Epithelial cell of prostate (primary cell): ENCODE measurements around the gene AGTRAP.
A peak's percentile ranks its signal among the peaks of the same experiment; 100 is the strongest.

Experiments
- DNase-seq: peaks from one replicate; pipeline ENCODE4 v3.0.0-alpha.2; 2011; ENCODE audit warnings: low read depth, low spot score
- H3K27ac ChIP-seq: fragments of 450-650 bp; 2 replicates; pipeline ENCODE4 v1.5.1; 2017; ENCODE audit warnings: mild to moderate bottlenecking

AGTRAP gene

DNA sequence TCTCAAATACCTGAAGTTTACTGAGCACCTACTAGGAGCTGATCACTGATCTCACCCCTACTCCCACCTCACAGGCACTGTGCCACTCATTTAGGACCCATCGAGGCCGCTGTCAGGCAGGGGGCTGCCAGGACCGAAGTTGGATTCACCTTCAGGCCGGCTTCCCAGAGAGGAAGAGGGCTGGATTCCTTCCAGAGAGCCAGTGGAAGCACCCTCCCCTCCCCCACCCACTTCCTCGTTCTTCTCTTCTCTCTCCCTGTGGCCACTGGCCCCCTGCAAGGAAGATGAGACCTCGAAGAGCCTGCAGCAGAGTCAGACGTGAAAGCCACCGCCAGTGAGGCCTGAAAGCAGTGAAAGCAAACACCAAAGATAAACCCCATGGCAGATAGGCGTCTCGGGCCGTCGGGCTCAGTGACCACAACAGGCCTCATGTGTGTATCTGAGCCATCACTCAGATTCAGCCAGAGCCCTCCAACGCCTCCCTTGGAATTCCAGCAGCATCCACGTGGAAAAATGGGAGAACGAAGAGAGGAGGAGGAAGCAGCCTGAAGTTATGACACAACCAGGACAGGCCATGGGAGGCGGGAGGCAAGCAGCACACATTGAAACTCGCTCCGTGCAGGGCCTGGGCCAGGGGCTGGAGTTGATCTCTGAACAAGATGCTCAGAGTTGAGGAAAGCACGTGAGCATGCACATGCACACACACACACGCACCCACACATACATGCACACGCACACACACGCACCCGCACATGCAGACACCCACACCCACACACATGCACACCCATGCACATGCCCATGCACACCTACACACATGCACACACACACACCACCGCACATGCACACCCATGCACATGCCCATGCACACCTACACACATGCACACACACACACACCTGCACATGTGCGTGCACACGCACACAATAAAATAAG, 6.2 kb upstream of the AGTRAP start:
- peak overlapping the region; percentile 64 for H3K27ac ChIP-seq
- no peak for DNase-seq

DNA sequence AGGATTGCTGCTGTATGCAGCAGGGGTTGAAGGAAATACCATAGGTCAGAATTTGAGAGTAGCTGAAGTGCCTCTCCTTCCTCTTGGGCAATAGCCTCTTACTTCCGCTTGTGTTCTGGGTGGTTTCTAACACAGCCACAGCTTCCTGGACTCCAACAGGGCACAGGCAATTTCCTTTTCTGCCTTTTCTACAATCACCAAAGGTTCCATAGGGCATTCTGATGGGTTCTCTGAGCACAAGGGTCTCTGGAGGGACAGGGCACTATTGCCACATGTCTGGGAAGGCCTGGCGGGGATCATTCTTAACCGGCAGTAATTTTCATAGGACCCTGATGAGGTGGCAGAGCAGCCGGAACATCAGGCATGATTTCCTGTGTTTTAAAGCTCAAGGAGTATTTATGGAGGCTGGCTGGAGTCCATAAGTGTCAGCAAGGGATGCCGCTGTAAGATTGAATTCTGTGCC, 5.5 kb upstream of the AGTRAP start:
- H3K27ac ChIP-seq: peak overlapping the region; percentile 64
- no peak for DNase-seq

GRCh38 chr1:11731691-11732283, 4.1 kb upstream of the AGTRAP start:
- peak overlapping the region; percentile 64 for H3K27ac ChIP-seq
- no peak for DNase-seq

GRCh38 chr1:11733306-11733705, 2.6 kb upstream of the AGTRAP start:
- no peak overlapping the region for H3K27ac ChIP-seq
- no peak for DNase-seq

- H3K27ac ChIP-seq: peak overlapping the region; percentile 99
These were observed 444 bp upstream of the AGTRAP start for GRCh38 chr1:11735531-11735853.

GRCh38 chr1:11736746-11737639, 1.1 kb downstream of the AGTRAP start:
- peak overlapping the region; percentile 99 for H3K27ac ChIP-seq
- DNase-seq: peak; percentile 81

More at GRCh38 chr1:11735531-11735853, 444 bp upstream of the AGTRAP start:
- DNase-seq: no peak

- no peak for DNase-seq
- H3K27ac ChIP-seq: peak overlapping the region; percentile 99
These were observed 2.2 kb downstream of the AGTRAP start for GRCh38 chr1:11738096-11738495.

DNA sequence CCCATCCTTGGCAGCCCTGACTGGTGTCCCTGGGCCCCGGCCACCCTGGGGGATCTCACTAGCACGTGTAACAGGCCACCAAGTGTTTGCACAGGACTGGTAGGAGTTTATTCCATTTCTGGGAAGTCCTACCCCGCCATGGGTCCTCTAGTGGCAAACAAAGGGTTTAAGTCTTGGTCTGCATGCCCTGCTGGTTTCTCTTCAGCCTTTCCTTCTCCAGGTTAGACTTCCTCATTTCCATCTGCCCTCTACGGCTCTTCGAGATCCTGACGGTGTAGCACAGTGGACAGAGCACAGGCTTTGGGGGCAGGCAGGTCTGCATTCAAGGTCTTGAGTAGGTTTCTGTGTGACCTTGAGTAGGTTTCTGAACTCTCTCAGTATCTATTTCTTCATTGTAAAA, 2.8 kb downstream of the AGTRAP start:
- H3K27ac ChIP-seq: no peak overlapping the region
- DNase-seq: no peak

GRCh38 chr1:11740258-11741192, 4.6 kb downstream of the AGTRAP start:
- no peak overlapping the region for H3K27ac ChIP-seq
- no peak for DNase-seq

DNA sequence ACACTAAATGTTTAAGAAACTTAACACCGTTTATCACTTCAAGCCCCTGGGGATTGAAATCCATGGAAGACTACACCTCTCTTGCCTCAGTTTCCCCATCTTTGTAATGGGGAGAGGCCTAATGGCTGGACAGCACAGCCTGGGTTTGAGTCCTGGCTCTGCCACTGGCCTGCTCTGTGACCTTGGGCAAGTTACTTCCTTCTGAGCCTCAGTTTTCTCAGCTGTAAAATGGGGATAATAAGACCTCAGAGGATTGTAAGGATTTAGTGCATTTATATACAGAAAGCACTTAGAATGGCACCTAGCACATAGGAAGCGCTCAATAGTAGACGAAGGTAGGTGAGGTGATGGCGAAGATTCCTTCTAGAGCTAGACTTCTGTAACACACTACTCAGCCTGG, 5.5 kb downstream of the AGTRAP start:
- no peak for DNase-seq
- no peak overlapping the region for H3K27ac ChIP-seq

GRCh38 chr1:11741919-11742558, 6.1 kb downstream of the AGTRAP start:
- H3K27ac ChIP-seq: no peak overlapping the region
- no peak for DNase-seq

DNA sequence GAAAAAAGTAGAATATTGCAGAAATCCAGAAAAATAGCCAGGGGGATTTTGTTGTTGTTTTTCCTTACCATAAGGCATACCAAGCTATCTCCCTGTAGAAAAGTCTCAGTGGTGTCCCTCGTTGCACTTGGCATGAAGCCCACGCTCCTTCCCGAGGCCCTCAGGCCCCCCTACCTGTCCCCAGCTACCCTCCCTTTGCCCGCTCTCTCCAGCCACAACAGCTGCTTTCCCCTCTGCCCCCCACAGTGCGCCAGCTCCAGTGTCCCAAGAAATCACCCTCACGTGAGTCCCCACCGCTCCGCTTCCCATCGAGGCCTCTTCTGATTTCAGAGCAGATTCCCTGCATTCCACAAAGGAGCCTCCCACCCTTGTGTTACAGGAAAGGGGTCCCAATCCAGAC, 8.4 kb downstream of the AGTRAP start:
- DNase-seq: no peak
- no peak overlapping the region for H3K27ac ChIP-seq

- no peak for DNase-seq
- H3K27ac ChIP-seq: no peak overlapping the region
These were observed 10.2 kb downstream of the AGTRAP start for GRCh38 chr1:11746092-11746491.

GRCh38 chr1:11746795-11747487, 11.0 kb downstream of the AGTRAP start:
- no peak overlapping the region for H3K27ac ChIP-seq
- no peak for DNase-seq

- no peak for DNase-seq
- H3K27ac ChIP-seq: no peak overlapping the region
These were observed 12.6 kb downstream of the AGTRAP start for GRCh38 chr1:11748294-11749202.

- H3K27ac ChIP-seq: no peak overlapping the region
- no peak for DNase-seq
These were observed 13.3 kb downstream of the AGTRAP start for GRCh38 chr1:11749203-11749689.

DNA sequence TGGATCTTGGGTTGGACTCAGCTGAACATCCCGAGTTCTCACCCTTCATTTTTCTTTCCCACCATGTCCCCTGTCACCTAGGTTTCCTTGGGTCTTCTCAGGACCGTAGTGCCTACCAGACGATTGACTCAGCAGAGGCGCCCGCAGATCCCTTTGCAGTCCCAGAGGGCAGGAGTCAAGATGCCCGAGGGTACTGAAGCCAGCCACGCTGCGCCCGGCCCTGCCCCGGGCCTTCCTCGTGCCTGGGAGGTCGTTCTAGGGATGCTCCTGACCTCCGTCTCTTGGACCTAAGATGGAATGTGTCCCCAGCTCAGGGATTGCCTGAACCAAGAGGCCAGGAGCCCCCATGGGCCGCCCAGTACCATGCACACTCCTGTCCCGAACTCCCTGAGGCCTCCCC, 14.1 kb downstream of the AGTRAP start:
- H3K27ac ChIP-seq: no peak overlapping the region

More for the DNA sequence above, 14.1 kb downstream of the AGTRAP start:
- no peak for DNase-seq
